Coronary artery (tissue), 2 donors: ENCODE measurements around the gene PLXNA2.

Experiments
- DNase-seq: peaks from one replicate; pipeline ENCODE4 v3.0.0-alpha.2; 2017; ENCODE audit warnings: low spot score
- H3K27ac ChIP-seq, 2 donors: fragments of 200-600 bp; sonication (generic); one replicate each; pipeline ENCODE4 v1.5.1; 2016 to 2019
- H3K4me3 ChIP-seq: fragments of 200-600 bp; sonication (generic); 2 replicates; pipeline ENCODE4 v1.5.1; 2016; ENCODE audit warnings: mild to moderate bottlenecking, moderate library complexity
- CTCF ChIP-seq: fragments of 200-600 bp; sonication (generic); IDR thresholded peaks from one replicate; pipeline ENCODE4 v1.5.1; 2019; ENCODE audit warnings: antibody characterized with exemption

Gene PLXNA2

GRCh38 chr1:208198236-208198635 lies 45.9 kb downstream of the PLXNA2 start:
- H3K27ac ChIP-seq: no peak overlapping the region
- DNase-seq: no peak
- no peak overlapping the region for H3K4me3 ChIP-seq
- TF ChIP-seq CTCF: no peak

GRCh38 chr1:208194944-208195343 lies 49.2 kb downstream of the PLXNA2 start:
- no peak for DNase-seq

GRCh38 chr1:208192995-208193394 lies 51.2 kb downstream of the PLXNA2 start:
- no peak overlapping the region for H3K27ac ChIP-seq
- no peak for DNase-seq
- H3K4me3 ChIP-seq: no peak overlapping the region
- TF ChIP-seq CTCF: no peak

More at GRCh38 chr1:208194944-208195343, 49.2 kb downstream of the PLXNA2 start:
- H3K27ac ChIP-seq: no peak overlapping the region
- TF ChIP-seq CTCF: no peak
- H3K4me3 ChIP-seq: no peak overlapping the region

GRCh38 chr1:208190784-208191183 lies 53.4 kb downstream of the PLXNA2 start:
- no peak overlapping the region for H3K27ac ChIP-seq
- TF ChIP-seq CTCF: no peak
- DNase-seq: no peak
- no peak overlapping the region for H3K4me3 ChIP-seq

GRCh38 chr1:208189716-208190115 lies 54.5 kb downstream of the PLXNA2 start:
- no peak for TF ChIP-seq CTCF
- H3K4me3 ChIP-seq: no peak overlapping the region
- H3K27ac ChIP-seq: no peak overlapping the region
- no peak for DNase-seq

GRCh38 chr1:208189183-208189582 lies 55.0 kb downstream of the PLXNA2 start:
- no peak for TF ChIP-seq CTCF
- H3K27ac ChIP-seq: no peak overlapping the region
- H3K4me3 ChIP-seq: no peak overlapping the region
- no peak for DNase-seq

- TF ChIP-seq CTCF: no peak
- H3K4me3 ChIP-seq: no peak overlapping the region
- no peak for DNase-seq
- no peak overlapping the region for H3K27ac ChIP-seq
These were observed 55.6 kb downstream of the PLXNA2 start for GRCh38 chr1:208188607-208189006.
